MCF 10A (cell line): ENCODE data around the gene PCDH8. TPM values are rescaled to one million over a fixed set of nuclear protein-coding genes. Genes with fewer than 3 reads are reported as not detected.
A peak's percentile ranks its signal among the peaks of the same experiment; 100 is the strongest.

Source experiments
- BruUV-seq: library from RNA; stranded (reverse); fragments of 400-500 nt; replicated peaks from 2 replicates; lab custom pipeline; 2021; lab: Mats Ljungman, UMichigan
- CTCF ChIA-PET: fragments of 300-600 bp; sonication (Branson Sonifier 250); formaldehyde crosslinking; extraction: SDS; loops from one replicate; lab custom pipeline; 2021; ENCODE audit warnings: antibody characterized with exemption, inconsistent platforms; lab: Yijun Ruan, JAX
- POLR2A ChIA-PET: fragments of 300-600, 350-650 bp; sonication (Branson Sonifier 250); formaldehyde crosslinking; extraction: SDS; loops from one replicate; lab custom pipeline; 2020; ENCODE audit warnings: antibody characterized with exemption, inconsistent platforms; lab: Yijun Ruan, JAX
- DNase-seq: peaks from one replicate; pipeline ENCODE4 v3.0.0-alpha.2; 2018; ENCODE audit not compliant: unreplicated experiment
- H3K27ac Mint-ChIP-seq: one replicate; pipeline ENCODE4 v1.8.0; 2022; ENCODE audit warnings: mild to moderate bottlenecking, low read depth, mixed read lengths; ENCODE audit not compliant: unreplicated experiment
- H3K27me3 Mint-ChIP-seq: one replicate; pipeline ENCODE4 v1.8.0; 2022; ENCODE audit warnings: mixed read lengths; ENCODE audit not compliant: insufficient read depth, unreplicated experiment
- H3K36me3 Mint-ChIP-seq: one replicate; pipeline ENCODE4 v1.8.0; 2022; ENCODE audit warnings: mild to moderate bottlenecking, moderate library complexity, mixed read lengths; ENCODE audit not compliant: insufficient read depth, unreplicated experiment
- H3K4me1 Mint-ChIP-seq: one replicate; pipeline ENCODE4 v1.8.0; 2022; ENCODE audit warnings: mixed read lengths; ENCODE audit not compliant: insufficient read depth, unreplicated experiment
- H3K4me3 Mint-ChIP-seq: one replicate; pipeline ENCODE4 v1.8.0; 2022; ENCODE audit warnings: mild to moderate bottlenecking, moderate library complexity, mixed read lengths; ENCODE audit not compliant: unreplicated experiment
- H3K9me3 Mint-ChIP-seq: one replicate; pipeline ENCODE4 v1.8.0; 2022; ENCODE audit warnings: mixed read lengths; ENCODE audit not compliant: unreplicated experiment
- intact Hi-C: fragments of 100-400 bp; cut with micrococcal nuclease; formaldehyde crosslinking; loops from 2 replicates; pipeline ENCODE4 v1.14.1; 2022
- total RNA-seq: library from RNA; stranded (reverse); gene quantifications from 2 replicates; pipeline ENCODE4 v1.2.3, GENCODE V29; 2022
- TF ChIP-seq, protein P1 (sequence below): fragments of 200-600 bp; IDR thresholded peaks from one replicate; pipeline ENCODE4 v1.8.0; 2022; ENCODE audit warnings: antibody characterized with exemption, mild to moderate bottlenecking; ENCODE audit not compliant: unreplicated experiment

The PCDH8 gene
- total RNA-seq, 1 experiment from 2014 or later: not detected

DNA sequence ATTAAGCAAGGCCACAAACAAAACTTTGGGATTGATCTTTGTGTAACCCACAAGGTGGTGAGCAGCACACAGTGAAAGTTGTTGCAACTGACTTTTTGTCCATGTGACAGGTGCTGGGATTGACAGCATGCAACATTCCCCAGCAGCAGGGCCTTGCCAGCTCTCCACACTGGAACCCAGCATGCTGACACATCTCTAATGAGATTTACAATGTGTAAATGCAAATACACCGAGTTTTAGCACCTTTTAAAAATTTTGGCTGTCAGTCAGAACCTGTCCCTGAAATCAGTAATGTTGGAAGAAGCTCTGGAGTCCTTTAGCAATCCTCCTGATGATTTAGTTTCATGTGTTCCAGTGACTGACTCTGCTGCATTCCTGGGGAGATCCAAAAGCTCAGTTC, 16.5 kb upstream of the PCDH8 start:
- no peaks in the 10 kb centered on the region for H3K9me3 Mint-ChIP-seq
- BruUV-seq: no TSS peak
- H3K4me1 Mint-ChIP-seq: no peaks in the 10 kb centered on the region
- ChIA-PET CTCF (interaction anchor here (0.7 to 10.1 kb wide), 4 partner anchors 12 to 333 kb away, joined by 3 to 111 read pairs (median 8); no protein-coding TSS in a partner anchor), POLR2A (no interaction called here)
- H3K27me3 Mint-ChIP-seq: no peaks in the 10 kb centered on the region
- no peak overlapping the region for H3K4me3 Mint-ChIP-seq
- no peak overlapping the region for H3K27ac Mint-ChIP-seq
- TF ChIP-seq, protein P1, sequence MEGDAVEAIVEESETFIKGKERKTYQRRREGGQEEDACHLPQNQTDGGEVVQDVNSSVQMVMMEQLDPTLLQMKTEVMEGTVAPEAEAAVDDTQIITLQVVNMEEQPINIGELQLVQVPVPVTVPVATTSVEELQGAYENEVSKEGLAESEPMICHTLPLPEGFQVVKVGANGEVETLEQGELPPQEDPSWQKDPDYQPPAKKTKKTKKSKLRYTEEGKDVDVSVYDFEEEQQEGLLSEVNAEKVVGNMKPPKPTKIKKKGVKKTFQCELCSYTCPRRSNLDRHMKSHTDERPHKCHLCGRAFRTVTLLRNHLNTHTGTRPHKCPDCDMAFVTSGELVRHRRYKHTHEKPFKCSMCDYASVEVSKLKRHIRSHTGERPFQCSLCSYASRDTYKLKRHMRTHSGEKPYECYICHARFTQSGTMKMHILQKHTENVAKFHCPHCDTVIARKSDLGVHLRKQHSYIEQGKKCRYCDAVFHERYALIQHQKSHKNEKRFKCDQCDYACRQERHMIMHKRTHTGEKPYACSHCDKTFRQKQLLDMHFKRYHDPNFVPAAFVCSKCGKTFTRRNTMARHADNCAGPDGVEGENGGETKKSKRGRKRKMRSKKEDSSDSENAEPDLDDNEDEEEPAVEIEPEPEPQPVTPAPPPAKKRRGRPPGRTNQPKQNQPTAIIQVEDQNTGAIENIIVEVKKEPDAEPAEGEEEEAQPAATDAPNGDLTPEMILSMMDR: no peak
- DNase-seq: no peak
- intact Hi-C loops: loop anchor here (10.0 kb wide), 2 partner anchors 290 to 330 kb away; no protein-coding TSS in a partner anchor
- peaks cover 6% of the 10 kb centered on the region for H3K36me3 Mint-ChIP-seq

DNA sequence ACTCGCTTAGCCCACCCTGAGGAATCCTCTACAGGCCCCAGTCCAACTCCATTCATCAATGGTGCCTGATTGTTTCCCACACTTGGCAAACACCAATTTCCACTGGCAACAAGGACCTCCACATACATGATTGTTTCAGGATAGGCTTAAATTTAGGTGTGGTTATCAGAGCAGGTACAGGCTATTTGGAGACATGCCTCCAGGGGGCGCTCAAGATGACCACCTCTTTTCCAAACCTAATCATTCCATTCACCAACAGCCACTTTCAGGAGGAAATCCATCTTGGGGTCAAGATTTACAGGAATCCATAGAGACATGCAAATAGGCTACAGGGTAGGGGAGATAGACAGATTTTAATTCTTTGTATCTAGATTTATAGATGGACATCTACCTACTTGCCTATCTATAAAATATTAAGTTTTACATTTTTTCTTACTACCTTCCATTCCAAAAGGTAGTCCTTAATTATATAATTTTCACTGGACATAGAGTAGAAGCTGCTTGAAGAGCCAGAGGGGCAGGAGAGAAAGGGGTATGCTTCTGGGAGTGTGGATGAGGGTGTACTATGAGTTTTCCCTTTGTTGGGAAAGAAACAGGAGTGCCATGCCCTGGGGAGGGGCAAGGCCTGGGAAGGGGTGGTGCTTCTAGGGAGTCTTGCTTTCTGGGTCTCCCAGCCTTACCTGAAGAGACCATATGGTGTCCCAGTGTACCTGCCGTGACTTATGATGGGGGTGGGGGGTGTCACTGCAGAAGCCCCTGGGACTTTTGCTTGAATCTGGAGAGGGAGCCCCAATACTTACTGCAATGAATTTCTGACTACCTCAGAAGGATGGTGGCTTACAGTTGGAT, 14.1 kb upstream of the PCDH8 start:
- peak; percentile 53 for DNase-seq
- intact Hi-C loops: loop anchor here (1.0 to 10.0 kb wide), 3 partner anchors 106 to 332 kb away; no protein-coding TSS in a partner anchor
- POLR2A ChIA-PET: no interaction called here

DNA sequence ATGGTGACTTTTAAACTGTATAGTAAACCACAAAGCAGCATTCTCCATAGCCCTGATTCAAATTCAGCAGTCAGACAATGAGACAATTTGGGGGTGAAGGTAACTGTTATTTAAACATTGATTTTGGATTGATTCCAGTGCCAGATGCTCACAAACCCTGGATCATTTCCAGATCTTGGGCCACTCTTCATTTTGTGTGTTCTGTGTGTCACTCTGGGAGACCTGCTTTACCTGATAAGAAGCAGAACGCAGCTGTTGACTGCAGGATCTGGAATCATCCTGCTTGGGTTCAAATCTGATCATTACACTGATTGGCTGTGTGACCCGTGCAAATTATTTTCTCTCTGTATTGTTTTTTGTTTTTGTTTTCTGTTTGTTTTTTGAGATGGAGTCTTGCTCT, 4.0 kb upstream of the PCDH8 start:
- Mint-ChIP-seq H3K4me1 (peaks cover 5% of the 10 kb centered on the region), H3K4me3 (peak overlapping the region; percentile 81), H3K27me3 (peaks cover 51% of the 10 kb centered on the region), H3K9me3 (no peaks in the 10 kb centered on the region), H3K27ac (no peak overlapping the region), H3K36me3 (no peaks in the 10 kb centered on the region)
- intact Hi-C loops: no loop called here
- DNase-seq: no peak
- CTCF ChIA-PET: interaction anchor here (1.2 to 1.9 kb wide), 3 partner anchors 11 to 116 kb away, joined by 3 to 10 read pairs (median 7); no protein-coding TSS in a partner anchor
- POLR2A ChIA-PET: interaction anchor here (0.7 kb wide), 1 partner anchor 172 kb away, joined by 3 read pairs; no protein-coding TSS in a partner anchor
- TF ChIP-seq, protein P1: no peak
- BruUV-seq: no TSS peak

More for the DNA sequence above, 14.1 kb upstream of the PCDH8 start:
- no peak overlapping the region for H3K27ac Mint-ChIP-seq
- peaks cover 6% of the 10 kb centered on the region for H3K36me3 Mint-ChIP-seq
- no TSS peak for BruUV-seq
- peaks cover 19% of the 10 kb centered on the region for H3K27me3 Mint-ChIP-seq
- CTCF ChIA-PET: interaction anchor here (0.6 to 10.1 kb wide), 14 partner anchors 11 to 1841 kb away, joined by 3 to 111 read pairs (median 4); no protein-coding TSS in a partner anchor
- TF ChIP-seq, protein P1: peak; percentile 80
- no peaks in the 10 kb centered on the region for H3K9me3 Mint-ChIP-seq
- no peak overlapping the region for H3K4me3 Mint-ChIP-seq
- H3K4me1 Mint-ChIP-seq: no peaks in the 10 kb centered on the region
